GM12873 (cell line): ENCODE results near the gene ASTN2.

Experiments
- TF ChIP-seq, protein P1 (sequence below): IDR thresholded peaks from 2 replicates; pipeline ENCODE4 v1.5.1; 2012; ENCODE audit warnings: low read depth, mild to moderate bottlenecking, moderate library complexity, low read length, control low read depth; ENCODE audit not compliant: insufficient read depth; ENCODE audit errors: missing control alignments

Gene ASTN2

DNA sequence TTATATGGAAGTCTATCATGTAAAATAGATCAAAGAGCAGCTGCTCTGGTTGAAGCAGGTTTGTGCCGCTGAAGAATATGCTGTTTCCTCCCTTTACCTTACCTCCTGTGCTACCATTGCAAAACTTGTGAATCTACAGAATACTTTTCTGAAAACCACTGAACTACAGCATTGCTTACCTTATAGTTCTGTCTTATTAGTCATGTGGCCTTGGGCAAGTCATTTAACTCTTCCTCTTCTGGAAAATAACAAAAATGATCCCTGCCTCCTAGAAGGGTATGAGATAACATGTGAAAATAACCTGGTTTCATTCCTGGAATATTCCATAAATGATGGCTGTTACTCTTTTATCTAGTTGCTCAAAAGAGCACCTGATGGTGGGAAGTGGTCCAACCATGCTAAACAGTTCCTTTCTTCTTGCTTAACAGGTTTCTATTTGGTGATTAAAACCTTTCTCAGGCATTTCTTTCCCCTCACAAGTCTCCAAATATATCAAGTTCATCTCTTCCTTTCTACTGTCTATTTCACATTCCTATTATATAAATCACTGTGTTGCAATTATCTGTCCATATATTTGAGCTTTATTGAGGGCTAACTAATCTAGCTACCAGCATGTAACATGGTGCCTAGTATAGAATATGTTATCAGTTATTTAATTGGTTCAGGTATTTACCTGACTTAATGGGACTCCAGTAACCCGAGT lies 712.8 kb downstream of the ASTN2 start:
- TF ChIP-seq, protein P1, sequence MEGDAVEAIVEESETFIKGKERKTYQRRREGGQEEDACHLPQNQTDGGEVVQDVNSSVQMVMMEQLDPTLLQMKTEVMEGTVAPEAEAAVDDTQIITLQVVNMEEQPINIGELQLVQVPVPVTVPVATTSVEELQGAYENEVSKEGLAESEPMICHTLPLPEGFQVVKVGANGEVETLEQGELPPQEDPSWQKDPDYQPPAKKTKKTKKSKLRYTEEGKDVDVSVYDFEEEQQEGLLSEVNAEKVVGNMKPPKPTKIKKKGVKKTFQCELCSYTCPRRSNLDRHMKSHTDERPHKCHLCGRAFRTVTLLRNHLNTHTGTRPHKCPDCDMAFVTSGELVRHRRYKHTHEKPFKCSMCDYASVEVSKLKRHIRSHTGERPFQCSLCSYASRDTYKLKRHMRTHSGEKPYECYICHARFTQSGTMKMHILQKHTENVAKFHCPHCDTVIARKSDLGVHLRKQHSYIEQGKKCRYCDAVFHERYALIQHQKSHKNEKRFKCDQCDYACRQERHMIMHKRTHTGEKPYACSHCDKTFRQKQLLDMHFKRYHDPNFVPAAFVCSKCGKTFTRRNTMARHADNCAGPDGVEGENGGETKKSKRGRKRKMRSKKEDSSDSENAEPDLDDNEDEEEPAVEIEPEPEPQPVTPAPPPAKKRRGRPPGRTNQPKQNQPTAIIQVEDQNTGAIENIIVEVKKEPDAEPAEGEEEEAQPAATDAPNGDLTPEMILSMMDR: no peak

DNA sequence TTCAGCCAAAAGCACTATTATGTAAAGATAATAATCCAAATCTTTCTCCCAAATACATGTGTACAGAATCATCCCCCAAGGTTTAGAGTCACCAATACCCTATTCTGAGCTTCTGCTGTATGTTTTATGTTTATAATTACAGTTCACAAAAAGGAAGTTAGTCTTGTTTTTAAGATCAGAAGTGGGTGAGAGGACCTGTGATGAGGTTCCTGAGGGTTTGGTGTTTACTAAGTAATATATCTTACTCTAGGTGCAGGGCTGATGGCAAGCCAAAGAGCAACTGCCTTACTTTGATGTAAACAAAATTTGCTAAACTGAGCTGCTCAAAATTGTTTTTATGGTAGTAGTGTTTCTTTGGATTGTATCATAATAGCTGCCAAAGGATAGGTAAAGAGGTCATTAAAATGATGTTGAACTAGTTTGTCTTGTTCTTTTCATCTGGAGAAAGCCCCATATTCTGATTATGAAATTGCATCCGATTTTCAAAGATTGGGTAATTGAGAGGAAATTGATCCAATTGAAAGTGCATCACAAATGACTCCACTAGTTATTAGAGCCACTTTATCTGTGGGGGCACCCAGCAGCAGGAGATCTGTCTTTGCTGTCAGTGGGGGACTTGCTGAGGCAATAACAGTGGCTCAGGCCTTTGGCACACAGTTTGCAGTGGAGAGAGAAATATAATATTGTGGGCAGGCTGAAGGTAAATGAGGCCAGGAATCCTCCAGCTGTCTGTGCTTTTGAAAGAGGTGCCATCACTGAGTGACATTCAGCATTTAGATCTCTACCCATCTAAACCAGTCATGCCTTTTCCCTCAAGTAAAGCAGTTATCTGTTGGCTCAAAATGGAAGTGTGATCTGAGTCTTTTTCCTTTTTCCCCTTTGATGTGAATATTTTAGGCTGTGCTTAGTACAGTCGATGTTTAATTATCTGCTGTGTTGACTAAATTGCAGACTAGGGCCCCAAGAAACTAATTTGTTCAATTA lies 713.7 kb downstream of the ASTN2 start:
- TF ChIP-seq, protein P1: no peak

DNA sequence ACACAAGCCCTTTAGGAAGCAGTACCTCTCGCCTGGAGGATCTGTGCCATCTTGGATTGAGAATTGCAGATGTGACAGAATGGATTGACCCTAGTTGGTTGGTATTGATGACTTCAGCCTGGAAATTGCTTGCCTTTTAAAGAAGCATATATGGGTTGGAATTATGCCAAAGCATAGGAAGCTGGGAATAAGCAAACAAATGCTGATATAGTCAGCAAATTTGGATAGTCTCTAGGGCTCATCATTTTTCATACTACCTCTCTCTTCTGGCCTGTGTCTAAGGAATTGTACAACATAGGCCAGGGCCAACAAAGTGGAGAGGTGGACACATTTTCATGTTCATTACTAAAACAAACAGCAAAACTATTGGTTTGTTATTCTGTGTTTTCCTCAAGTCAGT lies 714.6 kb downstream of the ASTN2 start:
- TF ChIP-seq, protein P1: no peak

DNA sequence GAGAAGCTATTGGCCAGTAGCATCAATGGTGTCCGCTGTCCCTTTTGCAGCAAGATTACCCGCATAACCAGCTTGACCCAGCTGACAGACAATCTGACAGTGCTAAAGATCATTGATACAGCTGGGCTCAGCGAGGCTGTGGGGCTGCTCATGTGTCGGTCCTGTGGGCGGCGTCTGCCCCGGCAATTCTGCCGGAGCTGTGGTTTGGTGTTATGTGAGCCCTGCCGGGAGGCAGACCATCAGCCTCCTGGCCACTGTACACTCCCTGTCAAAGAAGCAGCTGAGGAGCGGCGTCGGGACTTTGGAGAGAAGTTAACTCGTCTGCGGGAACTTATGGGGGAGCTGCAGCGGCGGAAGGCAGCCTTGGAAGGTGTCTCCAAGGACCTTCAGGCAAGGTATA lies 717.0 kb downstream of the ASTN2 start:
- TF ChIP-seq, protein P1: no peak

DNA sequence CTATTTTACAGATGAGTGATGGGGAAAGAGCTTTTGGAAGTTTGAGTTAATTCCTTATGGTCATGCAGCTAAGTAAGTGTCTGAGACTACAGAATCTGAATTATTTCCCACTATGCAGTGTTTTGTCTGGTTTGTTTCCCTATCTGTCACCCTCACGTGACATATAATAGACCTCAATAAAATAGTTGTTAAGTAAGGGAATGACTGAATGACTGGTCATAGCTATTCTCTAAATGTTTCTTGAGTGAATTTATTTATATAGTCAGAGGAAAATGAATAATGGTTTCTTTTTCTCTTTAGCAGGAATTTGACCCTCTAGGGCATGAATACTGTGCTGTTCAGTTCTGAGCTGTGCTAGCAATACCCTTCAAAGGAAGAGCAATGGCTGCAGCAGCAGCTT lies 717.5 kb downstream of the ASTN2 start:
- TF ChIP-seq, protein P1: no peak

DNA sequence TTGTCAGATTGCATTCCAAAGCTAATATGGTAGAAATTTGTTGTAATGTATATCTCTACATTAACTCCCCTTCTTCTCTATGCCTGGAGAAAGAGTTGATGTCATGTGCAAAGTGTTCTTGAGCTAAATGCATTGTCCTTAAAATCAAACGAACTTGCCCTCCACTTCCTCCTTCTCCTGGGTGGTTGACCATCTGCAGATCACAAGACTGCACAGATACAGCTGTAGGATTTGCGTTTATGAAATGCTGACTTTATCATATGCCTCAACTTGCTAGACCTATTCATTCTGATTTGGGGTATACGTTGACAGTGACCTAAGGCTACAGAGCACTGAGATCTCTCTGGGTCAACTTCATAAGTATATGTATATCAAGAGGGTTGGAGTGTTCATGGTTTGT lies 719.4 kb downstream of the ASTN2 start:
- TF ChIP-seq, protein P1: no peak

DNA sequence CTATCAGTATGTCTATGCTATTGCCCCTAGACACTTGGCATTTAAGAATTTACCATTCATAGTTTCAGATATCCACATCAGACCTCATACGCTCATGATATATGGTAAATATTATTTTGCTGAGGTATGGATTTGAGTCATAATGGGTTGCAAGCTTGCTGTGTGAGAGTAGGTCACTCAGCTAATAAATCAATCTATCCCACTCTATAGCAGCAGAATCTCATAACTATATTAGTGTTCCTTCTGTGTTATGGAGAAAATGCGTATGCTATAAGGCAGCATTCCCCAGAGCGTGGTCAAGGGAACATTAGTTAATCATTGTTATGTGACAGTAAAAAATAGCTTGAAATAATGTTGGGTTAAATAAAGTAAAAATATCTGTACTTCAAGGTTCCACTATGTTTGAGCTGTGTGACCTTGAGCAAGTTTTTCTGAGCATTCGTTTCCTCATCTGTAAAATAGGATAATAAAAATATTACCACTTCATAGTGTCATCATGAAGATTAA lies 720.0 kb downstream of the ASTN2 start:
- TF ChIP-seq, protein P1: no peak
